HG03442 (cell line): ENCODE results near the gene LGR6.
A peak's percentile ranks its signal among the peaks of the same experiment; 100 is the strongest.
"Not testable (repeated sequence)": the region's sequence is repeated elsewhere in the genome, so short reads cannot be mapped to it uniquely, and the experiment has no call there.

ENCODE experiments used
- ATAC-seq: cut with Tn5 transposase; IDR thresholded peaks from one replicate; pipeline ENCODE4 v1.9.1; 2021; ENCODE audit warnings: mild to moderate bottlenecking, moderate library complexity; ENCODE audit not compliant: unreplicated experiment

LGR6 gene

GRCh38 chr1:202193614-202194327 is at the start of gene LGR6:
LGR6 (plus strand) TSS chr1:202193799; CDS start chr1:202193990, 191 bp downstream.
- no peak for ATAC-seq

- ATAC-seq: peak; percentile 53
These were observed 49.1 kb upstream of the LGR6 start, which contains the start of gene ARL8A for GRCh38 chr1:202144402-202145067. ARL8A (minus strand) TSS chr1:202144737; CDS start chr1:202144572, 165 bp downstream.

GRCh38 chr1:202145068-202145743 is 48.4 kb upstream of the LGR6 start:
- no peak for ATAC-seq

DNA sequence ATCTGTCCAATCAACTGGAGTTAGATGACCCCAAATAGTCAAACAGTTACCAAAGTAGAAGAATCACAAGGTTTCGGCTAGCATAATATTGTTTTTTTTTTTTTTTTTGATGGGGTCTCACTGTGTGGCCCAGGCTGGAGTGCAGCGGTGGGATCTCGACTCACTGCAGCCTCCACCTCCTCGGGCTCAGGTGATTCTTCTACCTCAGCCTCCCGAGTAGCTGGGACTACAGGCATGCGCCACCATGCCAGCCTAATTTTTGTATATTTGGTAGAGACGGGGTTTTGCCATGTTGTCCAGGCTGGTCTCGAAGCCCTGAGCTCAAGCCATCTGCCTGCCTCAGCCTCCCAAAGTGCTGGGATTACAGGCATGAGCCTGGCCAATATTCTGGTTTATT is 47.9 kb upstream of the LGR6 start:
- ATAC-seq: not testable (repeated sequence)

- ATAC-seq: no peak
These were observed 47.3 kb upstream of the LGR6 start for GRCh38 chr1:202146279-202146678.

DNA sequence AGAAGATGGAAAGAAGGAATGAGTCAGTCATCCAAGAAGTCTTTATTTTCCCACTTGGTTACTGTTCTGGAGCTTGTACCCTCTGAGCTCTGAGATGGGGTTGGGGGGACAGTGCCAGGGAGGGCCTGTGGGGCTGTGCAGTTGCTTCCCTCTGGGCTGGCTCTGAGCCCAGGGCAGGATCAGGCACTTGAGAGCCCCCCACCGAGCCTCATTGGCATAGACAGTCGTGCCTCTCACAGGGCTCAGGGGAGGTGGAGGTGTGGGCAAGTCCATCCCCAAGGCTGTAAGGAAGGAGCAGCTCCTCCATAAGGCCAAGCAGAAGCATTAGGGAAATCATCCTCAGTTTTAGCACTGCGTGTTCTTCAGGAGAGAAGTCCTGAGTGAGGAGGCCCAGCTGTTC is 46.6 kb upstream of the LGR6 start:
- ATAC-seq: no peak

DNA sequence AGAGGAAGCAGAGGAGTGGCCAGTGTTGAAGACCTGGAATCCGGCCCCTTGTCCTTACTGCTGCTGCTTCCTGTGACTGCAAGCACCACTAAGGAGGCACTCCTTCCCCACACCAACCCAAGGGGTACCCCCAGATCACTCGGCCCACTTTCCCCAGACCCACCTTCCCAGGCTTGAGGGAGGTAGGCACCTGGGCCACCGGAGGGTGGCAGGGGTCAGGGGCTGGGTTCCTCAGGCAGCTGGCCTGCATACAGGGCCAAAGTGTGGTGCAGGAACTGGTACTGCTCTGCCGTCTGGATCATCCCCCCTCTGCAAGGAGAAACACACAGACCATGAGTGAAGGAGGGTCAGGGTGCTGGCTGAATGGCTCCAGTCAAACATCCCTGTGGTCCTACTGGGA is 45.2 kb upstream of the LGR6 start:
- no peak for ATAC-seq

GRCh38 chr1:202149566-202149965 is 44.0 kb upstream of the LGR6 start:
- ATAC-seq: no peak

DNA sequence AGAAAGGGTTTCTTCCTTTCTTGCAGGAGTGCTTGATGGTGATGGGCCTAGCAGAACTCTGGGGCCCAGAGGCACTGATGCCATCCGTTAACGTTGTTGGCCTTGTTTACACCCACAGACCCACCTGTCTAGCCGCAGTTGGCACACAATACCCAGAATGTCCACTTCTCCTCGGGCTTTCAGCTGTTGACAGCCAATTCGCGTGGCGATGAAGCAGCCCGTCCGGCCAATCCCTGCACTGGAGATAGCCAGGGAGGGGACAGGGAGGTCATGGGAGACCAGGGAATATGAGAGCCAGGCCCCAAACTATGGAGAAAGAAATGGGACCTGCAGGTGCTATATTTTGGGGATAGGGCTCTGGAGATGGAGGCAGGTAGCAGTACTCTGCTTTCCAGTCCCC is 43.4 kb upstream of the LGR6 start:
- ATAC-seq: no peak

- no peak for ATAC-seq
These were observed 43.0 kb upstream of the LGR6 start for GRCh38 chr1:202150602-202151001.

GRCh38 chr1:202151045-202151444 is 42.6 kb upstream of the LGR6 start:
- ATAC-seq: no peak

DNA sequence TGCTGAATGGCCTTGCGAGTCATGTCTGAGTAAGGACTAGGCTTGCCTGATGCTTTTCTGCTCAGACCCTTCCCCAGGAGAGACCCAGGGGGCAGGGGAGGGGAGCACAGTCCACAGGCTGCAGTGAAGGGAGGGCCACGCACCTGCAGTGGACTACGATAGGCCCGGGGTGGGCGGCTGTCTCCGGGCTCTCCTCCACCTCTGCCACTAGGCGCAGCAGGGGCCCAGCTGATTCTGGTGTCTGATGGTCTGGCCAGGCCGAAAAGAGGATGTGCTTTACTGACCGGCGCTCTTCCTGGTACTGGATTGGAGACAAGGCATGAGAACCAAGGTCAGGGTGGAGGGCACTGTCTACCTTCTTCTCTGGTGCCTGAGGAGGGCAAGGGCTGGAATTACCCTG is 41.2 kb upstream of the LGR6 start:
- ATAC-seq: no peak

DNA sequence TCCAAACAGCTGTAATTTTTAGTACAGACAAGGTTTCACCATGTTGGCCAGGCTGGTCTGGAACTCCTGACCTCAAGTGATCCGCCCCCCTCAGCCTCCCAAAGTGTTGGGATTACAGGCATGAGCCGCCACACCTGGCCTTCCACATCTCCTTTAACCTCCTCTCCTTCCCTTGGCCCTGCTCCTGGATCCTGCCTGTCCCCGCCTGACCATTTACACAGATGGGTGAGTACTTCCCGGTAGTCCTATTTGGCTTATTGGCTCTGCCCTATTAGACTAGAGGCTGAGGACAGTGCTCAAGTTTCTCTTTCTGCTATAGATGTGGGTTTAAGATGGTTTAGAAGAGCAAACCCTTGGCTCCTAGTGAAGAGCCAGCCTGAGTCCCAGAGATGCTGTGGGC is 40.3 kb upstream of the LGR6 start:
- ATAC-seq: no peak

- no peak for ATAC-seq
These were observed 39.3 kb upstream of the LGR6 start for GRCh38 chr1:202154148-202154765.

DNA sequence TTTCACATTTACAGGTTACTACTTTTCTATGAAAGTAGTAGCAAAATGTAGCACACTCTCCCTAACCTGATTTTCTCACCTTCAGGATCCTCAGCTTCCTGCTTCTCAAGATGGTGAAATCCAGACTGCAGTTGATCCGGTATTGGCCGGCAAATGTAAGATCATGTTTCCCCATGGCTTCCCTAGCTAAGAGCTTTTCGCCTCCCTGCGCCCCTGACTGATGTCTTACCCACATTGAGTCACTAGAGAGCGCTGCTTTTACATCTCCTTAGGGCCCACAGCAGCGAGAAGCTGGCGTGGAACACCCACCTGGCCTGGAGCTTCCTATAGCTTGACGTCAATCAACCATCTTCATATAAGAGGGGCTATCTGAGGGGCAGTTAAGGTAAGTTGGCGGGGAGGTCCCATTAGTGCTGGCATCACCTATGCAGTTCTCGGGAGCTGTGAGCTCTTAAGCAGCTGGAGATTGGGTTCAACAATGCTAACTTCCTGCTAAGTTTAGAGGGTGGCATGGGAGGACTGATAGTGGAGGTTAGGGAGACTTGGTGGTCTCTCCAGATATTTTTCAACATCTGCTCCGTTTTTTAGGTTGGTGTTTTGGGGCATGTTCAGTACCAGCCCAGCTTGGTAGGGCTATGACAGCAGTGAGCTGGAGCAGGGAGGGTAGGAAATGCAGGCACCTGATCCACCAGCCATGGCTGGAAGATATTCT is 38.7 kb upstream of the LGR6 start:
- ATAC-seq: no peak

DNA sequence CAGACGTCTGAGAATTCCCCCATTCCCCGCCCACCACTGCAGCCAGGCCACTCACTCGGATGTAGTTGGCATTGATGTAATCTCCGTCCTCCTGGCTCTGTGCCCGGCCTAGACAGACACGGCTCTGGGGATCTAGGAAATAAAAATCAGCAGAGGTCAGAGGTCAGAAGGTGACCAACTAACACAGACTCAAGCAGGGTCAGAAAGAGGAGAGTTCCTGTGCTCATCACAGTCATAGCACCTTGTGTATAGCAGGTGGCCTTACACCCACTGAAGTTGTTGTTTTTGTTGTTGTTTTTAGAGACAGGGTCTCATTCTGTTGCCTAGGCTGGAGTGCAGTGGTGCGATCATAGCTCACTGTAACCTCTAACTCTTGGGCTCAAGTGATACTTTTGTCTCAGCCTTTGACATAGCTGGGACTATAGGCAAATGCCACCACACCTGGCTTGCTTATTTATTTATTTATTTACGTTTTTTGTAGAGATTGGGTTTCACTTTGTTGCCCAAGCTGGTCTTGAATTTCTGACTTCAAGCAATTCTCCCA is 38.0 kb upstream of the LGR6 start:
- ATAC-seq: no peak

DNA sequence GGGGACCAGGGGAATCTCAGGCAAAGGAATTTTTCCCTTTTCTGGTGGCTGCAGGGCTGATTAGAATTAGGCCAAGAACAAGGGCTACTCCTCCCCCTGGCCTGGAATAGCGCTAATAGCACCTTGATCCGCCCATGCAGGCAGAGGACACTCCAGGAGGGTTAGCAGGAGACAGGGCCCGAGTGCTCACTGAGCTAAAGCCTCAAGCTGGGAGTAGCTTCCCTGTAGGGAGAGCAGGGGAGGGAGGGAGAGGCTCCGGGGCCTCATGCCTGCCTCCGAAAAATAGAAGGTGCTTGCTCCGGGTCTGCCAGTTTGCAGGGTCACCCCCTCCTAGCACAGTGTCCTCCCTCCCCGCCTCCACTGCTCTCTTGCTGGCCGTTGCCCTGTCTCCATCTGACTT is 37.0 kb upstream of the LGR6 start:
- no peak for ATAC-seq

DNA sequence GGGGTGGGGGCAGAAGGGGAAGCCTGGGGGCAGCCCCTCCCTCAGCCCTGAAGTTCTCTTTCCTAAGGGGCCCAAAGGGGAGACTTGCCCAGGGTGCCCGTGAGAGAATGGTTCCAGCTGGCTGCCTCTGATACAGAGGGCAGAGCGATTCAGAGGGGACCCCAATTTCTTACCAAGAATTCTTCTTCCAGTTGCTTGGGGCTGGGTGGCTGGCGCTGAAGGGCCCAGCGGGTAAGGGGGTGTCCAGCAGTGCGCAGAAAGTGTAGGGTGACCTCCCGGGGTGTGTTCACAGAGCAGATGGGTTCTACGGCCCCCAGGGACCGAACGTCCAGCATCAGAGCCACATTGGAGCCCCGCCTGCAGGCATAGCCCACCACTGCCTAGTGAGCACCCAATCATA is 35.7 kb upstream of the LGR6 start:
- ATAC-seq: no peak

GRCh38 chr1:202158810-202159533 is 34.6 kb upstream of the LGR6 start:
- no peak for ATAC-seq
